Loucy (cell line): ENCODE data around the gene FBLN2.

Source experiments
- H2AFZ ChIP-seq: fragments of 200-600 bp; sonication (generic); 2 replicates; pipeline ENCODE4 v1.6.0; 2016; ENCODE audit warnings: antibody characterized with exemption, mild to moderate bottlenecking, low read length, moderate library complexity
- H3F3A ChIP-seq: fragments of 200-600 bp; 2 replicates; pipeline ENCODE4 v1.6.0; 2016; ENCODE audit warnings: antibody characterized with exemption, low read depth, mild to moderate bottlenecking
- H3K27me3 ChIP-seq: fragments of 200-600 bp; sonication (generic); 2 replicates; pipeline ENCODE4 v1.6.1; 2014; ENCODE audit warnings: low read length, mild to moderate bottlenecking; ENCODE audit not compliant: insufficient read depth, poor library complexity, severe bottlenecking
- H3K36me3 ChIP-seq: fragments of 200-600 bp; sonication (generic); 2 replicates; pipeline ENCODE4 v1.6.1; 2016; ENCODE audit warnings: low read length; ENCODE audit not compliant: insufficient read depth
- H3K4me1 ChIP-seq: fragments of 200-600 bp; sonication (generic); 2 replicates; pipeline ENCODE4 v1.5.1; 2014; ENCODE audit warnings: low read length, mild to moderate bottlenecking; ENCODE audit not compliant: insufficient read depth, poor library complexity, severe bottlenecking
- H3K4me2 ChIP-seq: fragments of 200-600 bp; sonication (generic); 2 replicates; pipeline ENCODE4 v1.6.0; 2014; ENCODE audit warnings: antibody characterized with exemption, low read length, low read depth, mild to moderate bottlenecking; ENCODE audit not compliant: poor library complexity, severe bottlenecking
- H3K4me3 ChIP-seq: fragments of 200-600 bp; sonication (generic); 2 replicates; pipeline ENCODE4 v1.5.1; 2014; ENCODE audit warnings: low read length, mild to moderate bottlenecking, mixed read lengths; ENCODE audit not compliant: poor library complexity, severe bottlenecking
- H3K79me2 ChIP-seq: fragments of 200-600 bp; sonication (generic); 2 replicates; pipeline ENCODE4 v1.6.1; 2014; ENCODE audit warnings: low read length; ENCODE audit not compliant: insufficient read depth
- H3K9ac ChIP-seq: fragments of 200-600 bp; sonication (generic); 2 replicates; pipeline ENCODE4 v1.6.0; 2014; ENCODE audit warnings: mild to moderate bottlenecking, low read depth, low read length, moderate library complexity; ENCODE audit not compliant: poor library complexity, severe bottlenecking
- H3K9me2 ChIP-seq: fragments of 200-600 bp; sonication (generic); replicated peaks from 2 replicates; pipeline ENCODE4 v1.6.1; 2016; ENCODE audit warnings: low read depth, low read length, mixed read lengths
- H3K9me3 ChIP-seq: fragments of 200-600 bp; sonication (generic); 2 replicates; pipeline ENCODE4 v1.6.1; 2014; ENCODE audit warnings: mild to moderate bottlenecking, antibody characterized with exemption, low read length, low read depth; ENCODE audit not compliant: insufficient read depth
- H4K20me1 ChIP-seq: fragments of 200-600 bp; sonication (generic); 2 replicates; pipeline ENCODE4 v1.6.0; 2014; ENCODE audit warnings: antibody characterized with exemption, low read length, mild to moderate bottlenecking; ENCODE audit not compliant: insufficient read depth, poor library complexity, severe bottlenecking
- EZH2phosphoT487 ChIP-seq: fragments of 200-600 bp; IDR thresholded peaks from 2 replicates; pipeline ENCODE4 v1.6.1; 2018; ENCODE audit warnings: antibody characterized with exemption, mild to moderate bottlenecking, moderate library complexity, borderline replicate concordance
- TF ChIP-seq, protein P1 (sequence below): fragments of 200-600 bp; sonication (generic); conservative IDR thresholded peaks from 2 replicates; pipeline ENCODE4 v1.5.1; 2014; ENCODE audit warnings: mild to moderate bottlenecking, antibody characterized with exemption, low read length

FBLN2 gene

DNA sequence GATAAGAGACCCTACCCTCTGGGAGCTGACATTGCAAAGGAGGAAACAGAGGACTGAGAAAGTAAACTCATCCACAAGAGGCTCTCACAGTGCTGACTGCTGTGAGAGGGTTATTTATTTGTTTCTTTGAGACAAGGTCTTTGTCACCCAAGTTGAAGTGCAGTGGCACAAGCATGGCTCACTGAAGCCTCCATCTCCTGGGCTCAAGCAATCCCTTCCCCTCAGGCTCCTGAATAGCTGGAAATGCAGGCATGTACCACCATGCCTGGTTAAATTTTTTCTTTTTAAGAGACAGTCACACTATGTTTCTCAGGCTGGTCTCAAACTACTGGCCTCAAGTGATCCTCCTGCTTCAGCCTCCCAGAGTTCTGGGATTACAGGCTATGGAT lies 52.8 kb downstream of the FBLN2 start:
- no peaks in the 10 kb centered on the region for H3K9me3 ChIP-seq
- peaks cover 6% of the 10 kb centered on the region for H3K4me1 ChIP-seq
- no peaks in the 10 kb centered on the region for H3K79me2 ChIP-seq
- H2AFZ ChIP-seq: no peak overlapping the region
- no peaks in the 10 kb centered on the region for H3F3A ChIP-seq
- no peaks in the 10 kb centered on the region for H3K27me3 ChIP-seq
- no peaks in the 10 kb centered on the region for H4K20me1 ChIP-seq
- H3K9ac ChIP-seq: no peak overlapping the region
- no peaks in the 10 kb centered on the region for H3K36me3 ChIP-seq
- TF ChIP-seq EZH2phosphoT487: no peak
- TF ChIP-seq, protein P1, sequence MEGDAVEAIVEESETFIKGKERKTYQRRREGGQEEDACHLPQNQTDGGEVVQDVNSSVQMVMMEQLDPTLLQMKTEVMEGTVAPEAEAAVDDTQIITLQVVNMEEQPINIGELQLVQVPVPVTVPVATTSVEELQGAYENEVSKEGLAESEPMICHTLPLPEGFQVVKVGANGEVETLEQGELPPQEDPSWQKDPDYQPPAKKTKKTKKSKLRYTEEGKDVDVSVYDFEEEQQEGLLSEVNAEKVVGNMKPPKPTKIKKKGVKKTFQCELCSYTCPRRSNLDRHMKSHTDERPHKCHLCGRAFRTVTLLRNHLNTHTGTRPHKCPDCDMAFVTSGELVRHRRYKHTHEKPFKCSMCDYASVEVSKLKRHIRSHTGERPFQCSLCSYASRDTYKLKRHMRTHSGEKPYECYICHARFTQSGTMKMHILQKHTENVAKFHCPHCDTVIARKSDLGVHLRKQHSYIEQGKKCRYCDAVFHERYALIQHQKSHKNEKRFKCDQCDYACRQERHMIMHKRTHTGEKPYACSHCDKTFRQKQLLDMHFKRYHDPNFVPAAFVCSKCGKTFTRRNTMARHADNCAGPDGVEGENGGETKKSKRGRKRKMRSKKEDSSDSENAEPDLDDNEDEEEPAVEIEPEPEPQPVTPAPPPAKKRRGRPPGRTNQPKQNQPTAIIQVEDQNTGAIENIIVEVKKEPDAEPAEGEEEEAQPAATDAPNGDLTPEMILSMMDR: no peak
- H3K4me2 ChIP-seq: no peak overlapping the region
- H3K4me3 ChIP-seq: no peak overlapping the region
- no peaks in the 10 kb centered on the region for H3K9me2 ChIP-seq

DNA sequence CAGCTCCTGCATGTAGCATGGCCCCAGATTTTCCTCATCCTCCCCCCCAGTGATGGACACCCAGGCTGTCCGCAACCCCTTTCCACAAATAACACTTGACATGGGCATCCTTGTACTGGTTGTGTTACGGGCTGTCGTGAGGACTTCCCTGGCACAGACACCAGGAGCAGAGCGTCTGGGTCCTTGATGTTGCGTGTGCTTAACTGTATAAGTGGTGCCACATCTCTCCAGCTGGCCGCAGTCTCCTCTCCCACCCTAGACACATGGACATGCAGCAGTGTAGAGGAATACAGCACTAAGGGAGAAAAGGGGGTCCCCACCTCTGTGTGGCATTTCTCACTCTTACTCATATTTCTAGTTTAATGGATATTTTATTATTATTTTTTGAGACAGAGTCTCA lies 56.6 kb downstream of the FBLN2 start:
- Histone ChIP-seq H3K9me3 (no peaks in the 10 kb centered on the region), H3F3A (no peaks in the 10 kb centered on the region), H3K36me3 (no peaks in the 10 kb centered on the region), H2AFZ (no peak overlapping the region), H3K9me2 (no peaks in the 10 kb centered on the region), H4K20me1 (no peaks in the 10 kb centered on the region), H3K4me1 (no peaks in the 10 kb centered on the region), H3K4me2 (no peak overlapping the region), H3K9ac (no peak overlapping the region), H3K27me3 (no peaks in the 10 kb centered on the region), H3K79me2 (no peaks in the 10 kb centered on the region), H3K4me3 (no peak overlapping the region)
- TF ChIP-seq, protein P1: no peak
- TF ChIP-seq EZH2phosphoT487: no peak

DNA sequence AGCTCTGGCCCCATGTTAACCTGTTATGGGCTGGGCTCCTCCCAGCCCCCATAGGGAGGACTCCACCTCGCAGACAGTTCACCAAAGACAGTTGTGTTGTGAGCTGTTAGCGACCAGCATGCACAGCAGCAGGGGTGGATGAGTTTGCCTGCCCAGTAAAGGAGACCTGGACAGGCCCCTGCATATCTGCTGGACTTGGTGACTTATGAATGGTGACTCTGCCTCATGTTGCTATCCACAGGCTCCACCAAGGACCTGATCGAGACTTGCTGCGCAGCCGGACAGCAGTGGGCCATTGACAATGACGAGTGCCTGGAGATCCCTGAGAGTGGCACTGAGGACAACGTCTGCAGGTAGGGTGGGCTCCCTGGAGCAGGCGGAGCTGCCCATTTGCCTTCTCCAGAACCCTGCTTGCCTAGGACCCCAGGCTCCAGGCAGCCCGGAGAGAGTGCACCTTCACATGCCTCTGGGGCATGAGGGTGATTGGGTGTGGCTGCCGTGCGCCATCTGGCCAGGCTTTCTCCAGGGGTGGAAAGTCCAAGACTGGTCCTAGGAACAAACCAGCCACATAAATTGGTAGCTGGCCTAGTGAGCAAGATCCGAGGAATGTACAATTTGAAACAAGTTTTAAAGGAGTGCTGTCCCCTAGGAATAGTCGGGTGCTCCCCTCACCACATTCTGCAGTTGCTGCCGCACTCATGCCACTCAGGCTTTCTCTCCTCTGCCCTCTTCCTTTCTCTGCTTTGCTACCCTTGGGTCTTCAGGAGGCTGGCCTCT lies 59.1 kb downstream of the FBLN2 start:
- H3K4me2 ChIP-seq: no peak overlapping the region
- H3K9ac ChIP-seq: no peak overlapping the region
- no peaks in the 10 kb centered on the region for H3K27me3 ChIP-seq
- no peak overlapping the region for H2AFZ ChIP-seq
- no peaks in the 10 kb centered on the region for H3K4me1 ChIP-seq
- H4K20me1 ChIP-seq: no peaks in the 10 kb centered on the region
- H3K9me3 ChIP-seq: no peaks in the 10 kb centered on the region
- no peaks in the 10 kb centered on the region for H3K36me3 ChIP-seq
- no peak overlapping the region for H3K4me3 ChIP-seq
- H3K79me2 ChIP-seq: no peaks in the 10 kb centered on the region
- TF ChIP-seq EZH2phosphoT487: no peak
- TF ChIP-seq, protein P1: no peak
- H3F3A ChIP-seq: no peaks in the 10 kb centered on the region
- H3K9me2 ChIP-seq: no peaks in the 10 kb centered on the region
